HG02938 (cell line): ENCODE results near the gene SLC22A12.

Experiments
- ATAC-seq: cut with Tn5 transposase; IDR thresholded peaks from one replicate; pipeline ENCODE4 v1.9.1; 2021; ENCODE audit warnings: mild to moderate bottlenecking, moderate library complexity; ENCODE audit not compliant: unreplicated experiment

The SLC22A12 gene

DNA sequence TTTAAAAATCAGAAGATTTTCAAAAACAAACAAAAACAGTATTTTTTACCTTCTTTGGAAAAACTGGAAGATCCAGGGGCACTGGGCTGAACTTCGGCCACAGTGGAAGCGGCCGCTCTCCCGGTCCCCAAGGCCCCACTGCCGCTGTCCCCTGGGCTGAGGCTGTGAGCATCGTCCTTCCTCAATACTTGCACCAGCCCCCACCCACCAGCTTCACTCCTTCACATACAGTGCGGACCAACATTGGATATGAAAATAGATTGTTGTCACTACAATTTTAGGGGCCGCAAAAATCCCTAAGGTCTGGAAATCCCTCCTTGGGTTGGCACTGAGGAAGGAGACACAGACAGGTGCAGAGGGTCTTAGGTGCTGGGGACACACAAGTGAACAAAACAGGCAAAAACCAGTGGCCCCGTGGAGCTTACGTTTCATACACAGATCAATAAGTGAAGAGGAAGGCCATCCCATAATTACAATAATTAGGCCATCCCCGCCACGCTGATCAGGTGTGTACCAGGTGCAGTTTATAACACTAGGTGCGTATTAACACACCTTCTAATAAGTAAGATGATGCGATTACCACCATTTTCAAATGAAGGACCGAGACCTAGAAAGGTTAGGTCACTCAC, 28.2 kb upstream of the SLC22A12 start:
- no peak for ATAC-seq

DNA sequence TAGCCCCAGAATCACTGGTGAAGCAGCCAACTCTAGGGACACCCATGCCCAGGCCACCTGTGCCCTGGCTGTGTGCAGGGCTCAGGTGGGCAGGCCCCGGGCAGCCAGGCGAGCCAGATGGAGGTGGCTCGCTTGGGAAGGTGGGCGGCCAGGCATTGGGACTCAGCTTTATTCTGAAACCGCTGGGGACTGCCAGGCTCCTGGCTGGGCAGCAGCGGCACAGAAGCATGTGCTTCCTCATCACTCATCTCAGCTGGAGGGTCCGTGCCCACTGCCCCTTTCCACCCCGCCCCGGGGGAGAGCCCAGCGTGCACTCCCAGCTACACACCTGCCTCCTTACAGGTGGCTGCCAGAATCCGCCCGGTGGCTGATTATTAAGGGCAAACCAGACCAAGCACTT, 27.1 kb upstream of the SLC22A12 start:
- ATAC-seq = no peak

DNA sequence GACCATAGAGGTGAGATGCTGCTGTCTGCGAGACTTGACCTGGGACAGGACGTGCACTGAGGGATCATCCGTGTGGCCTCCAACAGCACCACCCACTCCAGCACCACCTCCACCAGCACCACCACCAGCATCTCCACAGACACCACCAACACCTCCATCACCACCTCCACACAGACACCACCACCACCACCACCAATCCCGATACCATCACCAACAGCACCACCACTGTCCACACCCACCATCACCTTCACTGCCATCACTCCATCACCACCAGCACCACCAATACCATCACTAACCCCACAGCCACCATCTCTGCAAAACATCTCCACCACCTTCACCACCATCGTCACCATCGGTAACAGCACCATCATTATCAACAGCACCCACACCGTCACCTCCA, 26.6 kb upstream of the SLC22A12 start:
- ATAC-seq = no peak

DNA sequence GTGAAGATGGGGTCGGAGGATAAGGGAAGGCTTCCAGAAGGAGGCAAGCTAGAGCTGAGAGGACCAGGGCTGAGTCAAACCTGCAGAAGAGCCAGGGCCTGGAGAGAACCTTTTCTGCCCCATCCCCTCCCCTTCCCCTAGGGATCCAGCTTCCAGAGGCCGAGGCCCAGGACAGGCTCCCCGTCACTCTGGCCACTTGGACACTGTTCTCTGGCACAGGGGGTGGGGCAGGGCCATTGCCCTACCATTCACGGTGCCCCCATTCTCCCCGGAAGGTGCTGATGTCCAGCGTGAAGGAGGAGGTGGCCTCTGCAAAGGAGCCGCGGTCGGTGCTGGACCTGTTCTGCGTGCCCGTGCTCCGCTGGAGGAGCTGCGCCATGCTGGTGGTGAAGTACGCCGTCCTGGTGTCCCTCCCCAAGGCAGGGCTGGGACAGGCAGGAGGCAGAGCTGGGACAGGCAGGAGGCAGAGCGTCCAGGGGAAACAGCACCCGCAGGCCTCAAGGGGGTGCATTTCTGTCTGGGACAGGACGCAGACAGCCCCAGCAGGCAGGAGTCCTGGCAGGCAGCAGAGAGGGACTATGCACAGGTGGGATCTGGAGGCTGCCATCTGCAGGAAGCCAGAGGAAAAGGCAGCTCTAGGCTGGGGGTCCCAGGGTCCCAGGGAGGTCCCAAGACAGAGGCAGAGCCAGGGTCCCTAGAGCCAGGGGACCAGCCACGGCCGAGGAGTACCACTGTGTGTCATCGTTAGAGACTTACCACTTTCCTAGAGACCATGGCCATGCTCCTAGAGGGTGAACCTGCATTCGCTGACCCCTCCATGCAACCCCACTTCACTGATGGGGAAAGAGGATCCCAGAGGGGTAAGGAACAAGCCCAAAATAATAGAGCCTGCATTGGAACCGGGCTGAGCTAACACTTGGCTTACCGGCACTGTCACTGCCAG, 25.8 kb upstream of the SLC22A12 start:
- ATAC-seq = no peak

DNA sequence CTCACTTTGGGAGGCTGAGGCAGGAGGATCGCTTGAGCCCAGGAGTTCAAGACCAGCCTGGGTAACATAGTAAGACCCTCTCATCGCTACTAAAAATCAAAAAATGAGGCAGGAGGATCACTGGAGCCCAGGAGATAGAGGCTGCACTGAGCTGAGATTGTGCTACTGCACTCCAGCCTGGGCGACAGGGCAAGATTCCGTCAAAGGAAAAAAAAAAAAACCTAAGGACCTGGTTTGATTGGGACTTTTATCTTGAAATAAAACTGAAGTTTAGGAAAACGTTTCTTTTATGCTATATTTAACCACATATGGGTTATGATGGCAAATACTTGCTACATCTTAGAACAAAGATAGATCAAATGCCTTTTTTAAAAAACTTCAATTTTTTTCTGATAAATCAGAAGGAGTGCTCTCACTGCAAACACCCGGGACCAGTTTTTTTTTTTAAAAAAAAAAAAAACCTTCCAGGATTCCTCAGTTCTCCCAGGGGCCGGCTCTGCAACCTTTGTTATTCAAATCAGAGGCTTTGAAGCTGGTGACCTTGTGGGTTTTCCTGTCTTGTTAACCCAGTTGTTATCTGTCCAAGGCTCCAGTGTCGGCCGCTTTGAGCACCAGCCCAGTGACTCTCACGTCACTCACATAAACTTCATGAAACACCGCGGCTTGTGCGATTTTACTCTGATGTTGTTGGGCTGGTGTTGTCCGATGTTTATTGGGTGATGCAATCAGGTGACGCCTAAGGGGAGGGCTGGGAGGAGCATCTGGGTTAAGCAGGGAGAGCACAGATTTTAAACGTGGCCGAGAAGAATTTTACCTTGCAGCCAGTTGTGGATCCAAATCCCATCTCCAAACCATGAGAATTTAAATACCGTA, 24.7 kb upstream of the SLC22A12 start:
- ATAC-seq = no peak

DNA sequence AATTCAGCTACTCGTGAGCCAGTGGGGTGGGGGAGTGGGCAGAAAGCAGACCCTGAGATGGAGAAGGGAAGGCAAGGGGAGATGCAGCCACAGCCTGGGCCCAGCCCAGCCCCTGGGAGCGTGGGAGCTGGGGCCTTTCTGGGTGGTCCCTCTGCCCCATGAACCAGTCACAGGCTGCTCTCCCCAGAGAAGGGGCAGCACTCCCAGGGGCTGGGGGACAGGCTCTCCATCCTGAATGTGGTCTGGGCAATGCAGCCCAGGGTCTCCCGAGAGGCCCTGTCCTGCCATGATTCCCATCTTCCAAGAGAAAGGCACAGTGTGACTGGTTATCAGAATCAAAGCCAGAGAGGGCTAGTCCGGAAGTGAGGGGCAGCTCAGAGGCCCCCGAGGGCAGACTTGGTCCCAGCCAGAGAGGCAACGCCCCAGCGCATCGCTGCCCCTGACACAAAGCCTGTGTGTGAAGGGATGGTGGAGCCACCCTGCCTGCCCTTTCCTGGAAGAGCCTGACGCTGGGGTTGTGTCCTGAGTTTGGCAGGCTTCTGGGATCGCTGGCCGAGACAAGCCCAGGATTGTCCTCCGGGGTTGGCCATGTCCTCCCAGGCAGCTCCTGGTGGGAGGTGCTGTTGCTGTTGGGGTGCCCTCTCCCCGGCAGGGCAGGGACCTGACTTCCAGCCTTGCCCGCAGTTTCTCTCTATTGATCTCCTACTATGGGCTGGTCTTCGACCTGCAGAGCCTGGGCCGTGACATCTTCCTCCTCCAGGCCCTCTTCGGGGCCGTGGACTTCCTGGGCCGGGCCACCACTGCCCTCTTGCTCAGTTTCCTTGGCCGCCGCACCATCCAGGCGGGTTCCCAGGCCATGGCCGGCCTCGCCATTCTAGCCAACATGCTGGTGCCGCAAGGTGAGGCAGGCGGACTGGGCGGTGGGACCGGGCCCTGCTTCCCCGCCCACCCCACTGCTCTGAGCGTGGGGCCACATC, 23.8 kb upstream of the SLC22A12 start:
- no peak for ATAC-seq

DNA sequence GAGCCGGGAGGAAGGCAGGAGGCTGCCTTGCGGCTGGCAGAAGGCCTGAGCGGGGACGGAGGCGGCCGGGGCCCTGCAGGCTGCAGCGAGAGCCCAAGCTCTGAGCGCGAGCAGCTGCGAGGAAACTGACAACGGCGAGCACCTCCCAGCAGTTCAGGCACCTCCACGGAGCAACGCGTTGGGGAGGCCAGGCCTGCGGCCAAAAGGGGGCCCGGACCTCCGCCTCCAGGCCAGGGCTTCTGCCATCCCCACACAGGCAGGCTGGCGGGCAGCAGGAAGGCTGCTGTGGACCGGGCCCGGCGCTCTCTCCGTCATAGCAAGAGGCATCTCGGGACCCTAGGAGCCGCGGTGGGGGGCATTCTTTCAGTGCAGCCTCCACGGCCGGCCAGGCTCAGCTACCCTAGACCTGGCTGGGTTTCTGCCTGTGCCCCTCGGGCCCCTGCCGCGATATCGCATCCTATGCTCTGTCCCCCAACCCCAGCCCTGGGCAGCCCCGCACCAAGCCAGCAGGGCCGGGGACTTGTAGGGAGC, 22.9 kb upstream of the SLC22A12 start:
- ATAC-seq = no peak

DNA sequence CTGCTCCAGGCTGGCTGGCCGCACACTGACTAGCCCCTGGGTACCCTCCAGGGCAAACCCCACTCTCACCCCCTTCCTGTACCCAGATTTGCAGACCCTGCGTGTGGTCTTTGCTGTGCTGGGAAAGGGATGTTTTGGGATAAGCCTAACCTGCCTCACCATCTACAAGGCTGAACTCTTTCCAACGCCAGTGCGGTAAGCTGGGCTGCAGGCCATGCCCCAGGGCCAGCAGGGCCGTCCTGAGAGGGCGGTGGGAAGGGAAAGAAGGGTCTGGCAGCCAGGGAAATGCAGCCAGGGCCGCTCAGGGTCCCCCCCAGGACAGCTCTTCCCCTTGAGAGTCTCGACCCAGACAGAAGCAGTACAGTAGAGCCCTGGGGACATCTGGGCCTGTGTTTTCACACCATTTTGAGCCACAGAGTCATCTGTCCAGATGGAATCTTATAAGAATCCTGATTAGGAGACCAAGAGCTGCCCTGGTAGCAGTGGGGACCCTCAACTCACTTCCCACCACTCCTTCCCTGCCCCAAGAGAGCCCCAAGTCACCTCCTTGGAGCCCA, 22.4 kb upstream of the SLC22A12 start:
- ATAC-seq = no peak

DNA sequence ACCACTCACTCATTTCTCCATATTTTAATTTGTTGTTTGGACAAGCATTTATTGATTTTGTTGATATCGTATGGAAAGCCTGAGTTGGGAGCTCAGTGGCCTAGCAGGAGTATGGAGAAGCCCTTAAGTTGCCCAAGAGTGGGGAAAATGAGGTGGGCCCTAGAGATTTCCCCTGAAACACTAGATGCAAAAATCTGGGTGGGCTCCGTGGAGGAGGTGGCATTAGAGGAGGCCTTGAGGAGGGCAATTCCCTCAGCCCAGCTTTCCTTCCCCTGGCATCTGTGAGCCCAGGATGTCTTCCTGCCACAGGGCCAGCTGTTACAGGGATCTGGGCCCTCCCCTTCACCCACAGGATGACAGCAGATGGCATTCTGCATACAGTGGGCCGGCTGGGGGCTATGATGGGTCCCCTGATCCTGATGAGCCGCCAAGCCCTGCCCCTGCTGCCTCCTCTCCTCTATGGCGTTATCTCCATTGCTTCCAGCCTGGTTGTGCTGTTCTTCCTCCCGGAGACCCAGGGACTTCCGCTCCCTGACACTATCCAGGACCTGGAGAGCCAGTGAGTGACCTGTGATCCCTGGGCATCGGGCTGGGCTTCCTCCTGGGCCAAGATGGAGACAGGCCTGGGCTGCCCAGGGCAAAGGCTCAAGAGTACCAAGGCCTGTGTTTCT, 21.6 kb upstream of the SLC22A12 start:
- no peak for ATAC-seq

DNA sequence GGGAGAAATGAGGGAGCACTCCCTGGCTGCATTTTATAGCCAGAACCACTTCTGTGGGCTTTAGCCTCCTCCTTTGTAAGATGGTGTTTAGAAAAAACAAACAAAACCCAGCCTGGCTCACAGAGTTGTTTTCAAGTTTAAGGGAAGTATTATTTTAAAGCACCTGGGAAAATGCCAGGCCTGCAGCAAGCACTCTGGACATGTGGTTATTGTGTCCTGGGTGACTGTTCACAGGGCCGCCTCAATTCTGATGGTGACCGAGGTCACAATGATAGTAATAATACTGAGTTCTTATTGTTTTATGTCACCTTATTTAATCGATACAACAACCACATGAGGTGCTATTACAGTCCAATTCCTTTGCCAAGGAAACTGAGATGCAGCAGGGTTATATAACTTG, 20.7 kb upstream of the SLC22A12 start:
- ATAC-seq = no peak

DNA sequence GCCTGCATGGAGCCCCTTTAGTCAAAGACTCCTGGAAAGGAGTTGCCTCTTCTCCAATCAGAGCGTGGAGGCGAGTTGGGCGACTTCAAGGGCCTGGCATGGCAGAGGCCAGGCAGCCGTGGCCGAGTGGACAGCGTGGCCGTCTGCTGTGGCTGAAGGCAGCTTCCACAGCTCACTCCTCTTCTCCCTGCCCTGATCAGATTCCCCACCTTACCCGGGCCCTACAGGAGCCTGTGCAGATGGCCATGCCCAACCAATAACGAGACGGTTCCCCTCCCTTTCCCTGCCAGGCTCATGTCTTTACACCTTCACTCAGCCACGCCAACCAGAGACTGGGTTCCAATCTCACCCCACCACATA, 20.0 kb upstream of the SLC22A12 start:
- ATAC-seq = no peak

DNA sequence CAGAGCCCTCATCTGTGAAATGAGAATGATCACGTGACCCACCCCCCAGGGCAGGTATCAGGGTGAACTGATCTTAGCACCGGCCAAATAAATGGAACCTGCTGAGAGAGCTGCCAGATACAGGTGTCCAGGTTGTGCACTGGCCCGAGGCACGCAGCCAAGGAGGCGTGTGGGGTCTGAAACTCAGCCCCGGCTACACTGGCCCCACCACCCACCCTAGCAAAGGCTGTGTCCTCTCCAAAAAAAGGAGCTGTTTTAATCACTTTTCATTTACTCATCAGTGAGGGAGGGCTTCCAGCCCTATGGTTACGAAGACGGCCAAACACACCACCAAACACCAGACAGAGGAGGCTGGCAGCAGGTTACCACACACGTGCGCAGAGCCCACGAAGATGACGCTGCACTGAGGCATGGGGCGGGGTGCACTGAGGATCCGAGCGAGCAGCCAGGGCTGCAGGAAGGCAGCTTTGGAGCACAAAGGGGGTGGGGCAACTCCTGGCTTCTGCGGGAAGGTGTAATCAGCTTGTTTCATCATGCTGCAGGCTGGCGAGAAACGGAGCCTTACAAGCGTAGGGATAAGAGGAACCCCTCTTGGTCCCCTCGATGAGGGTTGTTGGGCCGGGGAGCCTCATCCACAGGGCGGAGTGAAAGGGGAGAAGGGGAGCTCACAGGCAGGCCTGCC, 19.5 kb upstream of the SLC22A12 start:
- ATAC-seq = no peak

DNA sequence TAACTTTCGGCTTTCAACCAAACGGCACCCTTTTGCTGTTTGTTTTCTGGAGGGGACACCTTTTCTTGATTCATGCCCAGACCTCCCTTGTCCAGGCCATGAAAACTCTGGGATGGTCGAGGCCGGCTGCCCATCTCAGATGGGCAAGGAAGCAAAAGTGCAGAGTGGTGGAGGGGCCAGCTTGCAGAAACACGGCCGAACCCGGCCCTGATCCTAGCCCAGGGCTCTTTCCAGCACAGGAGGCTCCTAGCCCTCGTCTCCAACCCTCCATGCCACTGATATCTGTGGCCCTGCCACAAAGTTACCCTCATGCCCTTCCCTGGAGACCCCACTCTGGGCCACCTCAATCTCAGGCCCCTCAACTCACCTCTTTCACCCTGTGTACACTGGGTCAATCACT, 18.9 kb upstream of the SLC22A12 start:
- ATAC-seq = no peak

DNA sequence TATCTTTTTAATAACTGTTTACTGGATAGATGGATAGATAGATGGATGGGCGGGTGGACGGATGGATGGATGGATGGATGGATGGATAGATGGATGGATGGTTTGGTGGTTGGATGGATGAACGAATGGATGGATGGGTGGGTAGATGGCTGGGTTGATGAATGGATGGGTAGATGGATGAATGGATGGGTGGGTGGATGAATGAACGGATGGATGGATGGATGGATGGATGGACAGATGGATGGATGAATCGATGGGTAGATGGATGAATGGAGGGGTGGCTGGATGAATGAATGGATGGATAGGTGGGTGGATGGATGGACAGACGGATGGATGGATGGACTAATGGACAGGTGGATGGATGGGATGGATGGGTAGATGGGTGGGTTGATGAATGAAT, 13.8 kb upstream of the SLC22A12 start:
- ATAC-seq = no peak

DNA sequence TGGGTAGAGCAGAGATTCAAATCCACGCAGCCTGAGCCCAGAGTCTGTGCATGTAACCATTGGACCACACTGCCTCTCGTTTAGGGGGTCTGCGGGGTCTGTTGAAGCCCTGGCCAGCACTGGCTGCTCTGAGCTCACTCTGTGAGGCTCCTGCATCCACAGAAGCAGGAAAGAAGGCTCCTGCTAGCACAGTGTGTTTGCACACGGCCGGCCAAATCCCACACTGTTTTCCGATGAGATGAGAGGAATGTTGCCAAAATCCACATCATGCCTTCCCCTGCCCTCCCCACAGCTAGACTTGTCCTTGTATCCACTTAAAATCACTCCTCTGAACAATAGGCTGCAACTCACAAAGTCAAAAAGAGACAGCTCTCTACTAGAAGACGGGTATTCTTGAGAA, 10.6 kb upstream of the SLC22A12 start:
- no peak for ATAC-seq

DNA sequence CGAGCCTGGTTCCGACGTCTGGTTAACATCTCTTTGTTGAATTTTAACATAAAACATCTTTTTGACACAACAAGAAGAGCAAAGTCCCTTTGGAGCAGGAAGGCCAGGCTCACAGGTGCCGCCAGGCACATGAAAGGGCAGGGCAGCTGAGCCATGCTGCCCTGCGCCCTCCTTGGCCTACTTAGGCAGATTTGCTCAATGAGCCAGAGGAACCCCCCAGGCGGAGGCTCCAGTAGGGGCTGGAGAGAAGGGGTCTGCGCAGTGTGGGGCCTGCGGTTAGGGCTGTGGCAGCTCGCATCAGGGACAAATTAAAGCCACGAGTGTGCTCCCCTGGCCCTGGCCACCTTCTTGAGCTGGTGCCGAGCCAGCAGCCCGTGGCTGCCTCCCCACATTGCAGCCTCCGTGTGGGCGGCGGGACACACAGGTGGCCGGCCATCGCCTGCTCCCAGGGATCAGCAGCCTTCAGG, 9.9 kb upstream of the SLC22A12 start:
- no peak for ATAC-seq

DNA sequence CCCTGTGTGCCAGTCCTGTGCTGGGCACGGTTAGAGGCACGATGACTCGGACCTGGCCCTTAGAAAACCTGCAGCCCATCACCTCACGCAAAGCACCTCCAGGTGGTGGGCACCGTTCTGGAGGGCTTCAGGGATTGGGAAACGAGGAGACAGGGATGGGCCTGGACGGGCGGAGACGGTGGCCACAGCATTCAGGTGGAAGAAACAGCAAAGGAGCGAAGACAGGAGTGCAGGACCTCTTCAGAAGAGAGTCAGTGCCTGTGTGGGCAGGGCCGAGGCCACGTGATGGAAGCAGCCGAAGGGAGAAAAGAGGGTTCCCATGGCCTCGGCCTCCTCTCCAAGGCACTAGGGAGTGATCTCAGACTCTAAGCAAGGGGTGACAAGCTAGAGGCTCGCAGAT, 8.1 kb upstream of the SLC22A12 start:
- no peak for ATAC-seq
